HepG2 (cell line): ENCODE results near the gene NOL4L. TPM values are rescaled to one million over a fixed set of nuclear protein-coding genes. Genes with fewer than 3 reads are reported as not detected.

Source experiments
- KAT8 ChIP-seq: IDR thresholded peaks from 2 replicates; pipeline ENCODE4 v1.6.1; 2016; ENCODE audit warnings: missing genetic modification reagents, missing compliant biosample characterization
- KLF6 ChIP-seq: IDR thresholded peaks from 2 replicates; pipeline ENCODE4 v1.8.0; 2016; ENCODE audit warnings: missing biosample characterization, missing genetic modification reagents
- PPARG ChIP-seq: conservative IDR thresholded peaks from 2 replicates; pipeline ENCODE4 v1.6.1; 2016; ENCODE audit warnings: missing biosample characterization, missing genetic modification reagents
- TBX3 ChIP-seq: fragments of 450-650 bp; IDR thresholded peaks from 2 replicates; pipeline ENCODE4 v1.6.1; 2017; ENCODE audit warnings: antibody characterized with exemption, mild to moderate bottlenecking, inconsistent platforms, borderline replicate concordance
- ZNF563 ChIP-seq: sonication (generic); formaldehyde crosslinking; IDR thresholded peaks from 2 replicates; pipeline ENCODE4 v1.8.0; 2022; ENCODE audit warnings: mild to moderate bottlenecking, moderate library complexity, missing genetic modification reagents
- ZNF569 ChIP-seq: sonication (generic); formaldehyde crosslinking; IDR thresholded peaks from 2 replicates; pipeline ENCODE4 v1.5.0; 2020; ENCODE audit warnings: mild to moderate bottlenecking, missing genetic modification reagents, moderate library complexity, borderline replicate concordance
- polyA plus RNA-seq, 8 experiments: library from polyadenylated mRNA; depleted of rRNA in 3 of 8; stranded (reverse) in 7 of 8; unstranded in 1 of 8; fragments of >200 nt; fragmentation: Illumina TruSeq in 4 of 8; extraction: Trizol in 4 of 8; gene quantifications; 2 replicates each; pipeline versions ENCODE4 v1.2.1 to v1.2.3, GENCODE V29; 2011 to 2016; ENCODE audit warnings: low read depth in 4 of 8, missing spikeins in 1 of 8, mixed read lengths in 1 of 8; ENCODE audit not compliant: insufficient read depth in 1 of 8
- total RNA-seq, 5 experiments: library from RNA; depleted of rRNA; stranded (reverse); fragments of >200 nt; fragmentation: Illumina TruSeq; extraction: Trizol; gene quantifications; 2 replicates each; pipeline ENCODE4 v1.2.3, GENCODE V29; 2016; ENCODE audit warnings: low read depth in 1 of 5
- TF ChIP-seq, protein P1 (sequence below), 2 experiments: sonication (generic) in 1 of 2; formaldehyde crosslinking in 1 of 2; IDR thresholded peaks; 2 replicates each; pipeline versions ENCODE4 v1.4.0 to v1.6.1; 2016 to 2020; ENCODE audit warnings: borderline replicate concordance in 1 of 2, low read depth in 1 of 2, mild to moderate bottlenecking in 1 of 2, missing genetic modification reagents in 1 of 2
- TF ChIP-seq, protein P2 (sequence below): IDR thresholded peaks from 2 replicates; pipeline ENCODE4 v1.6.1; 2016; ENCODE audit warnings: low read depth, borderline replicate concordance
- TF ChIP-seq, protein P3 (sequence below): sonication (generic); formaldehyde crosslinking; IDR thresholded peaks from 2 replicates; pipeline ENCODE4 v1.4.0; 2020; ENCODE audit warnings: missing genetic modification reagents
- TF ChIP-seq, protein P4 (sequence below): IDR thresholded peaks from 2 replicates; pipeline ENCODE4 v1.4.0; 2020; ENCODE audit warnings: mild to moderate bottlenecking, missing genetic modification reagents
- TF ChIP-seq, protein P5 (sequence below): sonication (generic); formaldehyde crosslinking; IDR thresholded peaks from 2 replicates; pipeline ENCODE4 v1.4.0; 2020; ENCODE audit warnings: missing genetic modification reagents, borderline replicate concordance

NOL4L gene
- total and polyA plus RNA-seq, 2 of the 13 experiments (the other 11 are each of a cell fraction or from before 2014, with no cell fraction given) = 16.6 to 35.4 TPM

DNA sequence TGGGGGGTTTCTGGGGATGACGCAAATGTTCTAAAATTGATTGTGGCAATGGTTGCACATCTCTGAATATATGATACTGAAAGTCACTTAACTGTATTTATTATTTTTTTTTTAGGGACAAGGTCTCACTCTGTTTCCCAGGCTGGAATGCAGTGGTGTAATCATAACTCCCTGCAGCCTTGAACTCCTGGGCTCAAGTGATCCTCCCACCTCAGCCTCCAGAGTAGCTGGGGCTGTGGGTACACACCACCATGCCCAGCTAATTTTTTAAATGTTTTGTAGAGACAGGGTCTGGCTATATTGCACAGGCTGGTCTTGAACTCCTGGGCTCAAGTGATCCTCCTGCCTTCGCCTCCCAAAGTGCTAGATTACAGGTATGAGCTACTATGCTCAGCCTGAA lies 33.4 kb downstream of the NOL4L start (continued):
- TF ChIP-seq, protein P1, sequence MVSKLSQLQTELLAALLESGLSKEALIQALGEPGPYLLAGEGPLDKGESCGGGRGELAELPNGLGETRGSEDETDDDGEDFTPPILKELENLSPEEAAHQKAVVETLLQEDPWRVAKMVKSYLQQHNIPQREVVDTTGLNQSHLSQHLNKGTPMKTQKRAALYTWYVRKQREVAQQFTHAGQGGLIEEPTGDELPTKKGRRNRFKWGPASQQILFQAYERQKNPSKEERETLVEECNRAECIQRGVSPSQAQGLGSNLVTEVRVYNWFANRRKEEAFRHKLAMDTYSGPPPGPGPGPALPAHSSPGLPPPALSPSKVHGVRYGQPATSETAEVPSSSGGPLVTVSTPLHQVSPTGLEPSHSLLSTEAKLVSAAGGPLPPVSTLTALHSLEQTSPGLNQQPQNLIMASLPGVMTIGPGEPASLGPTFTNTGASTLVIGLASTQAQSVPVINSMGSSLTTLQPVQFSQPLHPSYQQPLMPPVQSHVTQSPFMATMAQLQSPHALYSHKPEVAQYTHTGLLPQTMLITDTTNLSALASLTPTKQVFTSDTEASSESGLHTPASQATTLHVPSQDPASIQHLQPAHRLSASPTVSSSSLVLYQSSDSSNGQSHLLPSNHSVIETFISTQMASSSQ (IDR thresholded peaks at IDR 0.05; ENCODE audit: low read depth) = no peak
- TF ChIP-seq, protein P1 (CRISPR knock-in tag; IDR thresholded peaks at IDR 0.05; ENCODE audit: borderline replicate concordance) = no peak
- TF ChIP-seq, protein P2, sequence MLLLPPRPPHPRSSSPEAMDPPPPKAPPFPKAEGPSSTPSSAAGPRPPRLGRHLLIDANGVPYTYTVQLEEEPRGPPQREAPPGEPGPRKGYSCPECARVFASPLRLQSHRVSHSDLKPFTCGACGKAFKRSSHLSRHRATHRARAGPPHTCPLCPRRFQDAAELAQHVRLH (CRISPR knock-in tag) = 0 out of 2 replicates have a peak, but pooled peaks have one; percentile 55
- TF ChIP-seq PPARG (CRISPR knock-in tag) = peak; percentile 14; the same call in 1 of the 2 replicates
- no peak for TF ChIP-seq KLF6 (CRISPR knock-in tag)
- TF ChIP-seq, protein P3, sequence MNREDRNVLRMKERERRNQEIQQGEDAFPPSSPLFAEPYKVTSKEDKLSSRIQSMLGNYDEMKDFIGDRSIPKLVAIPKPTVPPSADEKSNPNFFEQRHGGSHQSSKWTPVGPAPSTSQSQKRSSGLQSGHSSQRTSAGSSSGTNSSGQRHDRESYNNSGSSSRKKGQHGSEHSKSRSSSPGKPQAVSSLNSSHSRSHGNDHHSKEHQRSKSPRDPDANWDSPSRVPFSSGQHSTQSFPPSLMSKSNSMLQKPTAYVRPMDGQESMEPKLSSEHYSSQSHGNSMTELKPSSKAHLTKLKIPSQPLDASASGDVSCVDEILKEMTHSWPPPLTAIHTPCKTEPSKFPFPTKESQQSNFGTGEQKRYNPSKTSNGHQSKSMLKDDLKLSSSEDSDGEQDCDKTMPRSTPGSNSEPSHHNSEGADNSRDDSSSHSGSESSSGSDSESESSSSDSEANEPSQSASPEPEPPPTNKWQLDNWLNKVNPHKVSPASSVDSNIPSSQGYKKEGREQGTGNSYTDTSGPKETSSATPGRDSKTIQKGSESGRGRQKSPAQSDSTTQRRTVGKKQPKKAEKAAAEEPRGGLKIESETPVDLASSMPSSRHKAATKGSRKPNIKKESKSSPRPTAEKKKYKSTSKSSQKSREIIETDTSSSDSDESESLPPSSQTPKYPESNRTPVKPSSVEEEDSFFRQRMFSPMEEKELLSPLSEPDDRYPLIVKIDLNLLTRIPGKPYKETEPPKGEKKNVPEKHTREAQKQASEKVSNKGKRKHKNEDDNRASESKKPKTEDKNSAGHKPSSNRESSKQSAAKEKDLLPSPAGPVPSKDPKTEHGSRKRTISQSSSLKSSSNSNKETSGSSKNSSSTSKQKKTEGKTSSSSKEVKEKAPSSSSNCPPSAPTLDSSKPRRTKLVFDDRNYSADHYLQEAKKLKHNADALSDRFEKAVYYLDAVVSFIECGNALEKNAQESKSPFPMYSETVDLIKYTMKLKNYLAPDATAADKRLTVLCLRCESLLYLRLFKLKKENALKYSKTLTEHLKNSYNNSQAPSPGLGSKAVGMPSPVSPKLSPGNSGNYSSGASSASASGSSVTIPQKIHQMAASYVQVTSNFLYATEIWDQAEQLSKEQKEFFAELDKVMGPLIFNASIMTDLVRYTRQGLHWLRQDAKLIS (CRISPR knock-in tag) = no peak
- no peak for TF ChIP-seq TBX3
- no peak for TF ChIP-seq ZNF569 (CRISPR knock-in tag)
- TF ChIP-seq, protein P4, sequence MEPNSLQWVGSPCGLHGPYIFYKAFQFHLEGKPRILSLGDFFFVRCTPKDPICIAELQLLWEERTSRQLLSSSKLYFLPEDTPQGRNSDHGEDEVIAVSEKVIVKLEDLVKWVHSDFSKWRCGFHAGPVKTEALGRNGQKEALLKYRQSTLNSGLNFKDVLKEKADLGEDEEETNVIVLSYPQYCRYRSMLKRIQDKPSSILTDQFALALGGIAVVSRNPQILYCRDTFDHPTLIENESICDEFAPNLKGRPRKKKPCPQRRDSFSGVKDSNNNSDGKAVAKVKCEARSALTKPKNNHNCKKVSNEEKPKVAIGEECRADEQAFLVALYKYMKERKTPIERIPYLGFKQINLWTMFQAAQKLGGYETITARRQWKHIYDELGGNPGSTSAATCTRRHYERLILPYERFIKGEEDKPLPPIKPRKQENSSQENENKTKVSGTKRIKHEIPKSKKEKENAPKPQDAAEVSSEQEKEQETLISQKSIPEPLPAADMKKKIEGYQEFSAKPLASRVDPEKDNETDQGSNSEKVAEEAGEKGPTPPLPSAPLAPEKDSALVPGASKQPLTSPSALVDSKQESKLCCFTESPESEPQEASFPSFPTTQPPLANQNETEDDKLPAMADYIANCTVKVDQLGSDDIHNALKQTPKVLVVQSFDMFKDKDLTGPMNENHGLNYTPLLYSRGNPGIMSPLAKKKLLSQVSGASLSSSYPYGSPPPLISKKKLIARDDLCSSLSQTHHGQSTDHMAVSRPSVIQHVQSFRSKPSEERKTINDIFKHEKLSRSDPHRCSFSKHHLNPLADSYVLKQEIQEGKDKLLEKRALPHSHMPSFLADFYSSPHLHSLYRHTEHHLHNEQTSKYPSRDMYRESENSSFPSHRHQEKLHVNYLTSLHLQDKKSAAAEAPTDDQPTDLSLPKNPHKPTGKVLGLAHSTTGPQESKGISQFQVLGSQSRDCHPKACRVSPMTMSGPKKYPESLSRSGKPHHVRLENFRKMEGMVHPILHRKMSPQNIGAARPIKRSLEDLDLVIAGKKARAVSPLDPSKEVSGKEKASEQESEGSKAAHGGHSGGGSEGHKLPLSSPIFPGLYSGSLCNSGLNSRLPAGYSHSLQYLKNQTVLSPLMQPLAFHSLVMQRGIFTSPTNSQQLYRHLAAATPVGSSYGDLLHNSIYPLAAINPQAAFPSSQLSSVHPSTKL = peak; percentile 89
- TF ChIP-seq, protein P5, sequence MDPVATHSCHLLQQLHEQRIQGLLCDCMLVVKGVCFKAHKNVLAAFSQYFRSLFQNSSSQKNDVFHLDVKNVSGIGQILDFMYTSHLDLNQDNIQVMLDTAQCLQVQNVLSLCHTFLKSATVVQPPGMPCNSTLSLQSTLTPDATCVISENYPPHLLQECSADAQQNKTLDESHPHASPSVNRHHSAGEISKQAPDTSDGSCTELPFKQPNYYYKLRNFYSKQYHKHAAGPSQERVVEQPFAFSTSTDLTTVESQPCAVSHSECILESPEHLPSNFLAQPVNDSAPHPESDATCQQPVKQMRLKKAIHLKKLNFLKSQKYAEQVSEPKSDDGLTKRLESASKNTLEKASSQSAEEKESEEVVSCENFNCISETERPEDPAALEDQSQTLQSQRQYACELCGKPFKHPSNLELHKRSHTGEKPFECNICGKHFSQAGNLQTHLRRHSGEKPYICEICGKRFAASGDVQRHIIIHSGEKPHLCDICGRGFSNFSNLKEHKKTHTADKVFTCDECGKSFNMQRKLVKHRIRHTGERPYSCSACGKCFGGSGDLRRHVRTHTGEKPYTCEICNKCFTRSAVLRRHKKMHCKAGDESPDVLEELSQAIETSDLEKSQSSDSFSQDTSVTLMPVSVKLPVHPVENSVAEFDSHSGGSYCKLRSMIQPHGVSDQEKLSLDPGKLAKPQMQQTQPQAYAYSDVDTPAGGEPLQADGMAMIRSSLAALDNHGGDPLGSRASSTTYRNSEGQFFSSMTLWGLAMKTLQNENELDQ (CRISPR knock-in tag) = no peak
- peak; percentile 44; the same call in 1 of the 2 replicates for TF ChIP-seq KAT8 (CRISPR knock-in tag)
- no peak for TF ChIP-seq ZNF563
